CD14-positive monocyte (primary cell): ENCODE data around the gene PABPC1L. TPM values are rescaled to one million over a fixed set of nuclear protein-coding genes. Genes with fewer than 3 reads are reported as not detected.

Source experiments
- DNase-seq, 3 donors: peaks; one replicate each; pipeline ENCODE4 v3.0.0-alpha.2; 2011 to 2022
- H2AFZ ChIP-seq: 2 replicates; pipeline ENCODE4 v1.6.0; 2012; ENCODE audit warnings: mild to moderate bottlenecking, low read depth, low read length, inconsistent platforms; ENCODE audit not compliant: insufficient read depth, poor library complexity, severe bottlenecking
- H3K27ac ChIP-seq, 2 donors: 1 replicate in 1 of 2; 2 replicates in 1 of 2; pipeline ENCODE4 v1.5.1; 2012 to 2013; ENCODE audit warnings: low read length in 2 of 2, control low read depth in 1 of 2, inconsistent platforms in 1 of 2, low read depth in 1 of 2, mild to moderate bottlenecking in 1 of 2
- H3K27me3 ChIP-seq, 2 donors: one replicate each; pipeline versions ENCODE4 v1.6.0 to v1.6.1; 2011 to 2013; ENCODE audit warnings: low read length in 2 of 2; ENCODE audit not compliant: control insufficient read depth in 2 of 2, insufficient read depth in 2 of 2
- H3K36me3 ChIP-seq, 2 donors: replicated peaks in 1 of 2; 1 replicate in 1 of 2; 2 replicates in 1 of 2; pipeline versions ENCODE4 v1.5.1 to v1.6.1; 2012 to 2013; ENCODE audit warnings: low read length in 2 of 2, control low read depth in 1 of 2, inconsistent platforms in 1 of 2, mild to moderate bottlenecking in 1 of 2; ENCODE audit not compliant: insufficient read depth in 2 of 2, control insufficient read depth in 1 of 2
- H3K4me1 ChIP-seq, 2 donors: 1 replicate in 1 of 2; 2 replicates in 1 of 2; pipeline versions ENCODE4 v1.5.1 to v1.6.1; 2012 to 2013; ENCODE audit warnings: low read length in 2 of 2, control low read depth in 1 of 2, inconsistent platforms in 1 of 2, mild to moderate bottlenecking in 1 of 2, moderate library complexity in 1 of 2; ENCODE audit not compliant: insufficient read depth in 2 of 2, control insufficient read depth in 1 of 2
- H3K4me2 ChIP-seq: replicated peaks from 2 replicates; pipeline ENCODE3; 2012; ENCODE audit warnings: low read length, moderate library complexity, mild to moderate bottlenecking; ENCODE audit not compliant: poor library complexity, severe bottlenecking; ENCODE audit errors: extremely low read depth
- H3K4me3 ChIP-seq, 3 experiments: fragments of 200-600 bp in 1 of 3; sonication (generic) in 1 of 3; replicated peaks in 1 of 3; 1 replicate in 2 of 3; 2 replicates in 1 of 3; pipeline ENCODE4 v1.5.1; 2011 to 2013; ENCODE audit warnings: low read length in 3 of 3, mild to moderate bottlenecking in 3 of 3, control low read depth in 2 of 3, low read depth in 2 of 3, inconsistent platforms in 1 of 3, moderate library complexity in 1 of 3
- H3K79me2 ChIP-seq: 2 replicates; pipeline ENCODE4 v1.6.0; 2012; ENCODE audit warnings: mild to moderate bottlenecking, control low read depth, inconsistent platforms, low read length, moderate library complexity; ENCODE audit not compliant: insufficient read depth
- H3K9ac ChIP-seq: 2 replicates; pipeline ENCODE4 v1.6.0; 2017; ENCODE audit warnings: low read length, mild to moderate bottlenecking; ENCODE audit not compliant: insufficient read depth, poor library complexity, severe bottlenecking
- H3K9me3 ChIP-seq, 2 donors: replicated peaks in 1 of 2; 1 replicate in 1 of 2; 2 replicates in 1 of 2; pipeline versions ENCODE4 v1.5.1 to v1.6.1; 2012 to 2013; ENCODE audit warnings: low read length in 2 of 2, control low read depth in 1 of 2; ENCODE audit not compliant: control insufficient read depth in 1 of 2, insufficient read depth in 1 of 2
- H4K20me1 ChIP-seq: 2 replicates; pipeline ENCODE4 v1.6.0; 2012; ENCODE audit warnings: mild to moderate bottlenecking, low read length, control low read depth, moderate library complexity; ENCODE audit not compliant: insufficient read depth
- H3K27ac Mint-ChIP-seq, 7 donors: one replicate each; pipeline ENCODE4 v1.8.0; 2020; ENCODE audit warnings: mild to moderate bottlenecking in 7 of 7, mixed read lengths in 7 of 7, moderate library complexity in 6 of 7, inconsistent platforms in 2 of 7
- H3K27me3 Mint-ChIP-seq, 3 donors: one replicate each; pipeline ENCODE4 v1.8.0; 2021 to 2022; ENCODE audit warnings: low read depth in 3 of 3, mild to moderate bottlenecking in 3 of 3, mixed read lengths in 3 of 3, moderate library complexity in 3 of 3, inconsistent platforms in 1 of 3
- H3K36me3 Mint-ChIP-seq, 2 donors: one replicate each; pipeline ENCODE4 v1.8.0; 2020; ENCODE audit warnings: mixed read lengths in 2 of 2, inconsistent platforms in 1 of 2, mild to moderate bottlenecking in 1 of 2
- H3K4me1 Mint-ChIP-seq: one replicate; pipeline ENCODE4 v1.8.0; 2020; ENCODE audit warnings: mild to moderate bottlenecking, mixed read lengths
- H3K4me3 Mint-ChIP-seq, 2 donors: one replicate each; pipeline ENCODE4 v1.8.0; 2020; ENCODE audit warnings: mild to moderate bottlenecking in 2 of 2, mixed read lengths in 2 of 2, moderate library complexity in 1 of 2
- H3K9me3 Mint-ChIP-seq, 7 donors: one replicate each; pipeline ENCODE4 v1.8.0; 2020 to 2022; ENCODE audit warnings: mixed read lengths in 7 of 7, mild to moderate bottlenecking in 6 of 7, moderate library complexity in 6 of 7, inconsistent platforms in 2 of 7
- CTCF ChIP-seq: fragments of 200-600 bp; IDR thresholded peaks from one replicate; pipeline ENCODE4 v1.8.0; 2022; ENCODE audit warnings: antibody characterized with exemption, mild to moderate bottlenecking
- WGBS: methylation state at CpG from one replicate; pipeline ENCODE4 v1.1.5; 2013; ENCODE audit warnings: missing lambda C conversion rate; ENCODE audit not compliant: insufficient coverage; 5-methylcytosine and 5-hydroxymethylcytosine counted together
- intact Hi-C, 2 donors: fragments of 100-400 bp; cut with micrococcal nuclease; formaldehyde crosslinking; loops; one replicate each; pipeline versions ENCODE4 v1.15.0 to v1.15.1; 2023
- polyA plus RNA-seq, 3 donors: library from polyadenylated mRNA; depleted of rRNA in 1 of 3; unstranded in 2 of 3; stranded (reverse) in 1 of 3; fragments of 300-500 nt in 2 of 3; fragments of >200 nt in 1 of 3; fragmentation: Illumina TruSeq in 2 of 3; gene quantifications; 1 replicate in 2 of 3; 2 replicates in 1 of 3; pipeline ENCODE4 v1.2.3, GENCODE V29; 2012 to 2021

PABPC1L gene
- polyA plus RNA-seq, 3 donors = 0.21 to 69.1 TPM; not detected in 1

DNA sequence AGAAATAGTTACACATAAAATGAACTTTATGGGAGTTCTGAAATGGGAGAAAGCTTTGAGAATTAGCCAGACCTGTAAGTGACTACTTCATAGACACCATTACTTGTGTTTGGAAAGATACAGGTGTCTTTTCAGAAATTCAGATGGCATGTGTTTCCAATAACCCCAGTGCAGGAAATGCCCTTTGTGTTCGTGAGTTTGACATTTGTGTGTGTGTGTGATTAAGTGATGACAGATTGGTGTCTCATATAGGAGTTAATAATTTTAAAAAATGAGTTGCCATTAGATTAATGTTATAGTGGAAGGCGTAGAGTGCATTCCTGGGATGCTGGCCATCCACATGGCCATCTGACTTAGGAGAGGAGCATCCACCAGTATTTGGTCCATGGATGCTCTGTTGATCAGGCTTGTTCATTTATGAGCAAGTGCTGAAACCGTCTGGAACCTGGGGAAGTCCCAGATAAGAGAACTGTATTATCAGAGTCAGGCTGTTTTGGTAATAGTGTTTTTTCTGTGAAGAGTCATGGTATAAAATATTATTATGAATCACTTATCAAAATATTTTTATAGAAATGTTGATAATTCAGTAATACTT, 59.5 kb downstream of the PABPC1L start:
- H2AFZ ChIP-seq = no peak overlapping the region

More for the DNA sequence above, 59.5 kb downstream of the PABPC1L start:
- Mint-ChIP-seq H3K4me1 (peaks cover 55% of the 10 kb centered on the region), H3K4me3 (peak overlapping the region in 1 of 2 donors; percentile 96), H3K27ac (peak overlapping the region; percentile 59 to 97 (median 81)), H3K27me3 (peaks cover 0 to 1% (median 0%) of the 10 kb centered on the region in 3 donors), H3K36me3 (peaks cover 23 to 24% of the 10 kb centered on the region in 2 donors), H3K9me3 (peaks cover 0 to 3% (median 0%) of the 10 kb centered on the region in 7 donors)
- Histone ChIP-seq H3K9me3 (no peaks in the 10 kb centered on the region), H3K27me3 (no peaks in the 10 kb centered on the region), H3K9ac (no peak overlapping the region), H3K27ac (peak overlapping the region in 1 of 2 donors; percentile 94), H4K20me1 (peaks cover 68% of the 10 kb centered on the region), H3K4me2 (peak overlapping the region; percentile 100), H3K4me3 (peak overlapping the region in 1 of 3 experiments; percentile 99), H3K36me3 (peaks cover 25 to 26% of the 10 kb centered on the region in 2 donors), H3K4me1 (peaks cover 37 to 63% of the 10 kb centered on the region in 2 donors), H3K79me2 (peaks cover 85% of the 10 kb centered on the region)
- intact Hi-C loops = loop anchor here (5.0 to 10.0 kb wide), 2 partner anchors 82 to 325 kb away; partner anchors contain the start of gene YWHAB (in 2 of the 2)
- TF ChIP-seq CTCF = no peak
- WGBS = 61% methylated on average over 2 of the region's 3 CpGs
- DNase-seq = peak in 1 of 3 donors; percentile 38
